Activated T-cell treated with anti-CD3 and anti-CD28 coated beads for 24 hours (primary cell): Measurements from ENCODE around the gene RAP2C.

Source experiments
- DNase-seq: peaks from one replicate; pipeline ENCODE4 v3.0.0-alpha.2; 2020; ENCODE audit warnings: low read depth

RAP2C gene

DNA sequence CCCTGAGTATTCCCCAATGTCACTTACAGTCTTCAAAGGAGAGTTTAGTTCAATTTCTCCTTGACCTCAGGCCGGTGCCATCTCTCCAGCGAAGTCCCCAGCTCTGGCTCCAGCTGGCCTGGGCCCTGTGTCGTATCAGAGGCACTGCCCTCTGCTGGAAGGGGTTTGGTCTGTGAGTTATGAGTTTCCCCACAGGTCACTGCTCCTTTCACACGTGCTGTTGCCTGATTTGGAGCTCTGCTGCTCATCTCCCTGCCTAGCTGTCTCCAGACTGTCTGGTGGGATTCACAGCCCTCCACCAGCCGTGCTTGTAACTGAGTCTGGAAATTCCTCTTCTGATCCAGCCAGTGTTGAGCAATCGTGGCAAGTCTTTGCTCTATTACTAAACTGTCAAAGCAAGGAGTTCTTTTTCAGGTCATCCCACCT lies at the start of gene RAP2C:
Gene RAP2C (minus strand): TSS at position 105 of the 426 bp plus-strand sequence. CDS start 2,179 bp downstream, outside the sequence.
- DNase-seq: peak; percentile 49

DNA sequence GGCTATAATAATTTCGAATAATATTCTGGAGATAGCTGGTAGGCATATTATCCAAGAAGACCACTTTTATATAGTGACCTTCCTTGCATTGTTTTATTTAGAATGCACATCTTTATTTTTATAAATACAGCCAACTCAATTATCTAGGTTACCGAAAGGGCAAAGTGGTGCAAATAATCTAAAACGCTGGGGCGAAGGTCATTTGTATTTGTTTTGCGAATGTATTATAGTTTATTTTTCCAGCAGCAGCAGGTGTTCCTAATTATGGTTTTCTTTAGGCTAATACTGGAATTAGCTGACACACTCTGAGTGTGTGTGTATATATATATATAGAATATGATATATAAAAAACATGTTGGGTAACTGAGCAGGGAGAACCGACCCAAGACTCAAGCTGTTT lies 48.1 kb upstream of the RAP2C start:
- no peak for DNase-seq

DNA sequence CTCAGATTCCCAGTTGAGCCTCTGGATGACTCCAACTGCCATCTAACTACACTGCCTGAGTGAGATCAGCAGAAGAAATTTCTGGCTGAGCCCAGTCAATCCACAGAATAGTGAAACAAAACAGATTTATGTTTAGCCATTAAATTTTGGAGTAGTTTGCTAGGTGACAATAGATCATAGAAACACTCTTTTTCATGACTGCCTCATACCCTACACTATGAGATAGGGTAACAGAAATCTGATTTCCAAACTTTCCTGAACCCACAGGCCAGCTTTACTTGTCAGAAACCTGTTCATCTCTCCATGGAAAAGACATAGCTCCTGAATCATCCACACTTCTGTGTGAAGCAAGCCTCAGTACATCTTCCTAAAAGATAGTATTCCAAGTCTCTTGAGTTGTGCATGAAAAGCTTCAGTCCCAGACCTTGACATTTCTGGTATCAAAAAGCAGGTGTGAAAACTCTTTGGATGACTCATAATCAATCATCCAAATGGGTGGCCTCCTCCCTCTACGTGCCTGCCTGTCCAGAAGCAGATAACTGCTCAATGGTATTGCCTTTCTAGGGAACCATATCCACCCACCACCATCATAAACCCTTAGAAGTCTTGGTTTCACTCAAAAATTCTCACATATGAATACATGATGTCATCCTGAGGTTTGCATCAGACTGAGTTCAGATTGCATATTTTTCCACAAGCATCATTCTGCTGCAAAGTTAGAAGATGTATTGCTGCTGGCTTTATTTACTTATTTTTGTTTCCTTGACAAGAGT lies 47.5 kb upstream of the RAP2C start:
- DNase-seq: no peak

DNA sequence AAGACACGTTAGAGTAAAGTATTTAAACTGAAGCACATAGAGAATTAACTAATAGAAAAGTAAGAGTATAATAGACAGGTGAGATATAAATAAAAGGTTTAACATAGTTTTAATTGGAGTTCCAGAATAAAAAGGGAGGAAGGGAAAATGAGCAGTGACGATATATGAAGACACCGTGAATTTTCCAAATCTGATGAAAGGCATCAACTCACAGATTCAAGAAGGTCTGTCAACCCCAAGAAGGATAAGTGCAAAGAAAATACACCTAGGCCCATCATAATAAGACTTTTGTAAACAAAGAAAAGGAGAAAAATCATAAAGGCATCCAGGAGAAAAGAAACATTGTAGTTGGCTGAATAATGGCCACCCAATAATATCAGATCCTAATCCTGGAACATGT lies 43.9 kb upstream of the RAP2C start:
- no peak for DNase-seq

DNA sequence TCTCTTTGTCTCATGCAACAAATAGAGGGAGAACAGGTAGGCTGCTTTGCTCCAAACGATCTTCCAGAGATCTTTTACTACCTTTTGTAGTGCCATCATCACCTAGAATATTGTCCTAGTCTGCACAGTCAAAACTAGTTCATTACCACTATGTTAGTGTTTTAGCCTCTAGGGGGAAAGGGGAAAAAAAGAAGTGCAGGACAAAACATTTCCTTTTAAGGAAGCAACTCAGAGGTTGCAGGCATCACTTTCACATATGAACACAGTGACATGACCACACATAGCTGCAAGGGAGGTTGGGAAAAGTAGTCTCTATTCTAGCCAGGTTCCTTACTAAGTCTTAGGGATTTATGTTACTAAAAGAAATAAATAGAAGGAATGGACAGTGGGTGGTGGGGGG lies 39.3 kb upstream of the RAP2C start:
- DNase-seq: no peak

DNA sequence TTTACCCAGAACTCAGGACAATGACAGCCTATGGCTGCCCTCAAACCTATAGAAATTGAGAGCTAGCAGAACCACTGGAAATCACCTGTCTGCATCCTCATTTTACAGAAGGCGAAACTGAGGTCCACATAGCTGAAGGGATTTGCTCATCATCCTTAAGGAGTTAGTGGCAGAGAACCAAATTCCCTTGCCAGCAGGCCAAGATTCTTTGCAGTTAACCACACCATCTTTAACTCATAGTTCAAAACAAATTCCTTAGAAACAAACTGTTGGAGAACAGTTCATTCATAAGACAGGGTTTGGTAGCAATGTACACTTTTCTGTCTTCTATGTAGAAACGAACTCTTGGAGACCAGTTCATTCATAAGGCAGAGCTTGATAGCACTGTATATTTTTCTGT lies 37.9 kb upstream of the RAP2C start:
- DNase-seq: no peak

DNA sequence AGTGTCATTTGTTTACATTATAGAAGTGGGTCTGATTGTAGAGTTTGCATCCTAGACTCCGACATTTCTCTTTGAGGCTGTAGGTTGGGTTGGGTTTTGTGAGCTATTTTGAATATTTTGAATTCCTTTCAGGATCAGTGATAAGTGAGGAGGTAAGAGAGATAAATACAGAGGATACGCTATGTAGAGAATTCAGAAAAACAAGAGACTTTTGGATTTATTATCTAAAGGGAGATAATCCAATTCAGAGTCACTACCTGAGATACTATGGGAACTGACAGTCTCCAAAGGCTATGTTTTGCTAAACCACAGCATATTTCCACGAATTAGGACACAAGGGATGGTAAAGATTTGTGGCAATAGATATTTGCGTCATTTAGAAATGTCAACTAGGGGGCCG lies 16.9 kb upstream of the RAP2C start:
- DNase-seq: no peak

DNA sequence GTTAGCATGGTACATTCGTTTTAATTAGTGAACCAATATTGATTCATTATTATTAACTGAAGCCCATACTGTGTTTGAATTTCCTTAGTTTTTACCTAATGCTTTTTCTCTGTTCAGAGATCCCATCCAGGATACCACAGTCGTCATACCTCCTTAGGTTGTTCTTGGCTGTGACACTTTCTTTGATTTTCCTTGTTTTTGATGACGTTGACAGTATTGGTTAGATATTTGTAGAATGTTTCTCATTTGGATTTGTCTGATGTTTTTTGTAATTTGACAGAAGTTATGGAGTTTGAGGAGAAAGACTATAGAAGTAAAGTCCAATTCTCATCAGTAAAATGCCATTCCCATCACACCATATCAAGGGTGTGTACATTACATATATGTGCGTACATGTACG lies 16.2 kb upstream of the RAP2C start:
- no peak for DNase-seq

DNA sequence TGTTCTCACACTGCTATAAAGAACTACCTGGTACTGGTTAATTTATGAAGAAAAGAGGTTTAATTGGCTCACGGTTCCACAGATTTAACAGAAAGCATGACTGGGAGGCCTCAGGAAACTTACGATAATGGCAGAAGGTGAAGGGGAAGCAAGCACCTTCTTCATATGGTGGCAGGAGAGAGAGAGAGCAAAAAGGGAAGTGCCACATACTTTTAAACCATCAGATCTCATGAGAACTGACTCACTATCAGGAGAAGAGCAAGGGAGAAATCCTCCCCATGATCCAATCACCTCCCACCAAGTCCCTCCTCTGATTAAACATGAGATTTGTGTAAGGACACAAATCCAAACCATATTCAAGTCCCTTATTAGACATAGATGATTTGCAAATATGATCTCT lies 12.3 kb upstream of the RAP2C start:
- DNase-seq: no peak

DNA sequence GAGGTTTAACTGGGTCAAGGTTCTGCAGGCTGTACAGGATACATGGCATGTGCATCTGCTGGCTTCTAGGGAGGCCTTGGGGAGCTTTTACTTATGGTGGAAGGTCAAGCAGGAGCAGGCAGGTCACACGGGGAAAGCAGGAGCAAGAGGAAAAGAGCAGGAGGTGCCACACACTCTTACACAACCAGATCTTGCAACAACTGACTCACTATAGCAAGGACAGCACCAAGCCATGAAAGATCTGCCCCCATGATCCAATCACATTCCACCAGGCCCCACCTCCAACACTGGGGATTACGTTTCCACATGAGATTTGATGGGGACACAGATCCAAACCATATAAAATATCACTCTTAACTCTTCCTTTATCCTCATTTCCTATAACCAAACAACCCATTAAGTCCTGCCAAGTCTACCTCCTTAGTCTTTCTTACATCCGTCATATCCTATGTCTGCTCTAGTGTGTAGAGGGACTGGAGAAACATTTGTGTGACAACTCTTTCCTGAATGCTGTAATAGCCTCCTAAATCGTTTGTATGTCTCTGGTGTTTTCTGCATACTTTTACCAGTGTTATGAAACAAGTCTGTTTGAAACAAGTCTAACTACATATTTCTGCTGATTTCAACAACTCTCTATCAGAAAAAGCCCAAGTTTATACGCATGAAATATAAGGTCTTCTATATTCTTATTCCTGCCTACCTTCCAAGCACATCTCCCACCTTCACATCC lies 8.3 kb upstream of the RAP2C start:
- DNase-seq: no peak

DNA sequence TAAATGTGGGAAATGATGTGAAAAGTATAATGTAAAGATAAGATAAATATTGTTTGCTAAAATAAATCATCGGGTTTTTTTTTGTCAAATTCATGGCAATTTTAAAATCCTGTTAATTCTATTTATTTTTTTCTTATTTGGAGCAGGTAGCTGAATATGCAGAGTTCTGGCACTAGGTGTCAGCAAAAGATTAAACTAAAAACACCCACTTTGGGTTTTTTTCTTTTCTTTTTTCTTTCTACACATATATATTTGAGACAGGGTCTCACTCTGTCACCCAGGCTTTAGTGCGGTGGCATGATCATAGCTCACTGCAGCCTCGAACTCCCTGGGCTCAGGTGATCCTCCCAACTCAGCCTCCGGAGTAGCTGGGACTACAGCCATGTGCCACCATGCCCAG lies 6.9 kb upstream of the RAP2C start:
- no peak for DNase-seq

DNA sequence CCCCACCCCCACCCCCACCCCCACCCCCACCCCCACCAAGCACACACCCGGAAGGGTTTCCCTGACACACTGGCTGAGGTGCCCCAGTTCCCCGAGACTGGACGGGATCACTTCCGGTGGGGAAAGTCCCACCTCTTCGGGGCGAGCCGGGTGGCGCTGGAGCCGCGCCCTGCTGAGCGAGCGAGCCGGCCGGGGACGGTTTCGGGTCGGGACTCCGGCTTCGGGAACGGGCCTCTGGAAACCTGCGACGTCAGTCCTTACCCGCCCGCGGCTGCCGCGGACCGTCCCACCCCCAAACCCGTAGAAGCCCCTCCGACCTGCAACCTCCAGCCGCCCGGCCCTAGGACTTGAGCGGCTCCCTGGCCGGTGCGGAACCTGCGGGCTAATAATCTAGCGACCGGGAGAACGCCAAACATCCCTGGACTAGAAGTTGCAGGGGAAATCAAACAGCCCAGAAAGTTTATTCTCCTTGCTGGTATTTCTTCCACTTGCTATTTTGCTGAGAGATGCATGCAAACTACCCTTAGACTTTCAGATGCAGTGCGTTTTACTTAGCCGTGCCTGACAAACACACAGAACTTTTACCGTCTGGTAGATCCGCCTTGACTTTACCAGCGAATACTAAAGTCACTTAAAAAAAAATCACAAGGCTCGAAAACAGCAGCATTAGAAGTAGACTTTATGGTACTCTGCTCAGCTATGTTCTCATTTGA lies 991 bp downstream of the RAP2C start:
- DNase-seq: peak; percentile 73

DNA sequence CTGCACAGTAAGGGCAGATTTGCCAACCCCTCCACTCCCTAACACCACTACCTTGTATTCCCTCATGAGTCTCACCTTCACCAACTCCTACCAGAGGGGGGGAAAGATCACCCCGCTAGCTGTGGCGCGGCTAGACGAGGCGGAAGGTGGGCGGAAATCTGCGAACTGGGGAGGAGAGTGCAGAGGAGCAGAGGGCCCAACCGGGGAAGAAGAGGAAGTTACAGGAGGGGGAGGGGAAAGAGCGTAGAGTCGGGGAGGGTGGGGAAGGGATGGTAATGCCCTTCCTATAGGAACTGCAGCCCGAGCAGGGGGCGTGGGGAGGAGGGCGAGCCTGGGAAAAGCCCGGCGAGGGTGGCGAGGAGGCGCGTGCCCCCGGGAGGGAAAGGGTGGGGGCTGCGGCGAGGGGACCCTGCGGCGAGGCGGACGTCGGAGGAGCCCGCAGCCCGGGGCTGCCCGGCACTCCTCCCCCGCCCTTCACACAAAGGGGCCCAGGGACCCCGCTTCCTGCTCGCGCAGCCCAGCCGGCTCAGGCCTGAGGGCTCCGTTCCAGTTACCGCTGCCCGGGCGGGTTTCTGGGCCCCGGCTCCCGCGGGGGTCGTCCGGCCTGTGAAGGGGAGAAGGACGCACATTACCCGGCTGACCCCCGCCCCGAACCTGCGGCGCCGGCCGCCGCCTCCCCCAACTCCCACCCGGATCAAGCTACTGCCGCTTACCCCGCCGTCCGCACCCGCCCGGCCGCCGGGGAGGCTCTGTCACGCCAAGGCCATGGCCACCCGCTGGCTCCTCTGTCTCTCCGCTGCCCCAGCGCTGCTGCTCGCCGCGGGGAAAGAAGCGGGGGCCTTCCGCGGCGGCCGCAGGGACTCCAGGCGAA lies 1.8 kb downstream of the RAP2C start:
- peak; percentile 61 for DNase-seq

DNA sequence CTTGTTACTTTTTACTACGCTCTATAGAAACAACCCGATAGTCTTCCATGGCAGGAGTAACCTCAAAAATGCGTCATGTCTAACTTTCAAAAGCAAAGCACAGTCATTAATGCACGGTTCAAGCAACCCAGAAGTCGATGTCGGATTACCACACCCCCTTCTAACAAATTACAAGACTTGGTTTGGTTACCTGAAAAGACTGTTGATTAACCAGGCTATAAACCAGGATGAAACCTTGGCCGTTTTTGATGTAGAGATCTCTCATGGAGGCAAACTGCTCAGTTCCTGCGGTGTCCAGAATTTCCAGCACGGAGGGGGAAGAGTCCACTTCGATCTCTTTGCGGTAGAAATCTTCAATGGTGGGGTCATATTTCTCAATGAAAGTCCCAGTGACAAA lies 2.4 kb downstream of the RAP2C start:
- no peak for DNase-seq

DNA sequence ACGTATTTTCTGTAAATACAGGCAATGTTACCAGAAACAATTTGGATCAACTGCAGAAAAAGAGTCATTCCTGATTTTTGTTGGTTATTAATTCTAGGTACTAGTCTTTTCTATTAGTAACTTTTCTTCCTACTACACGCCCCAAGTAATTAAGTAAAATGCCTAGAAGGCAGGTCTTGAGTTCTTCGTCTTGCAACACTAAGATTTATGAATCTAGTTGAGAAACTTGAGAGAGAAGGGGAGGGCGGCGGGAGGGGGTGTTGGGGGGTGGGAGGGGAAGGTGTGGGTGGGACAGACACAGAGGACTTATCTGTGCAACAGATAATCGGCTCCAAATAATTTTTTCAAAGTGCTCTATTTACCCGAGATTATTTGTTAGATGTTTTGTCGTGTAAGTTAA lies 3.0 kb downstream of the RAP2C start:
- DNase-seq: no peak

DNA sequence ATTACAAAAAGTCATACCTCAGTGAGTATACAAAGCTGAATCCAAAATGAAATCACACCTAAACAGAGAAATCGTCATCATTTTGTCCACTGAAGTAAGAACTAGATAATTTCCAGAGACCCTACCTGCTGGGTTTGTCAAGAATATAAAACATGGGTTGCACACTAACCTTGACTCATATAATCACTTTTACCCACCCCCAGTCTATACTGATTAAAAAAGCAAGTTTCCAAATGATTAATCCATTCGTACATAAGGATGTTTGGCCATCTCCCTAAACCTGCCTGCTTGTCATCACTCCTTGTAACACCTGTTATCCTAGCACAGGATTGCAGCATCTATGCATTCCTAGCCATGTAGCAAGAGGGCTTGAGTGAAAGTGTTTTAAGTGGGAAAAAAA lies 4.7 kb downstream of the RAP2C start:
- DNase-seq: no peak

DNA sequence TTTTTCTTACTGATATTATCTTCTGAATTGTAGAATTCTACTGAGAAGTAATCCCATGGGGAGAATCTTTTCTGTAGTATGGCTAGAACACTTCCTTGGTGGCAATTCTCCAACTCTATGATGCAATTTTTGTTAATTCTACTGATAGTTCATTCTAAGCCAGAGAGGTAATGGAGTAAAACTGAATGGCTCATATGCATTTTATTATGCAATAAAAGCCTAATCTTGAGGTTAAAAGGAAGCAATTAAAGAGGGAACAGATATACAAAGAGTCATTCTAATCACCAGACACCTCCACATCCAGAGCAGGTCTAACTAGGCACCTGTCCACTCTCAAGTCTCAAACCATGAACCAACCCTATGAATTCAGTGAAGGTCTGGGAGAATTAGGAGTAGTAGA lies 9.7 kb downstream of the RAP2C start:
- DNase-seq: no peak

DNA sequence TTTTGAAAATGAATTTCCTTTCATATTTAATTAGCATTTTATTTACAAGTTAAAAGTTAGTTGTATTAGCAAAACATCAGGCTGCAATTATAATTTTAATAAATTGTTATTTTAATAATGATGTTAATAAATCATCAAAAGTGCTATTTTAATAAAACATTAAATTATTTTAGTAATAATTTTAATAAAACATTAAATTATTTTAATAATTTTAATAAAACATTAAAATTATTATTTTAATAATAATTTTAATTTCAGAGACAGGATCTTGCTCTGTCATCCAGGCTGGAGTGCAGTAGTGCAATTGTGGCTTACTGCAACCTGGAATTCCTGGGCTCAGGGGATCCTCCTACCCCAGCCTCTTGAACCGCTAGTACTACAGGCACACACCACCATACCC lies 10.8 kb downstream of the RAP2C start:
- DNase-seq: no peak

DNA sequence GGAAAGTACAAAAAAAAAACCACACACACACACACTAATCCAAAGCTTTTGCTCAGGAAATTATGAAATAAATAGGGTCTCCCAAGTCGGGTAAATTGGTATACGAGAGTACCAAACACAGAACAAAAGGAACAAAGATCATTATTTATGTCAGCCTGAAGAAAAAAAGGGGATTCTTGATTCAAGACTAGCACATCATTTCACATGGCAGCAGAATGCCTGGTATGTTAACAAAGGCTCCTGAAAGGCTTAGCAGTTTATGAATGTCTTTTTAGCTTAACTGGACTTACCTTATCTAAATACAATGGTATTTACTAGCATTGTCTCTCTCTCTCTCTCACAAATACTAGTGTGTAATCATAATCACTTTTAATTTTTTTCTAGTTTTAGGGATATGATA lies 11.3 kb downstream of the RAP2C start:
- no peak for DNase-seq

DNA sequence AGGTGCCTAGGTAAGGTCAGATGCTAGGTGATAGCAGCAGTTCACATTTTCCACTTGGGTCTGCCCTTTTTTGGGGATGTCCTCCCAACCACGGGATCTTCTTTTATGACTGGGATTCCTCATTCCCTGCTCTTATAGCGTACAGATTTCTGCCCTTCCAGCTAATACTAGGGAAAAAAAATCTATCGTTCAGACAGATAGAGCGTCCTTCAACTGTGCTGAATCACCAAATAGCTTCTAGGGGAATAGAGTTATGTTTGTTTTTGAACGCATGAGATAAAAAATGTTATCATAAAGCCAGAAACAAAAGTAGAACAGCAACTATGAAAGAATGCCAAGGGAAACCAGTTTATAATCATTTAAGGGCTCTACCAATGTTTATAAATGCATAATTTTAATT lies 13.0 kb downstream of the RAP2C start:
- DNase-seq: no peak

DNA sequence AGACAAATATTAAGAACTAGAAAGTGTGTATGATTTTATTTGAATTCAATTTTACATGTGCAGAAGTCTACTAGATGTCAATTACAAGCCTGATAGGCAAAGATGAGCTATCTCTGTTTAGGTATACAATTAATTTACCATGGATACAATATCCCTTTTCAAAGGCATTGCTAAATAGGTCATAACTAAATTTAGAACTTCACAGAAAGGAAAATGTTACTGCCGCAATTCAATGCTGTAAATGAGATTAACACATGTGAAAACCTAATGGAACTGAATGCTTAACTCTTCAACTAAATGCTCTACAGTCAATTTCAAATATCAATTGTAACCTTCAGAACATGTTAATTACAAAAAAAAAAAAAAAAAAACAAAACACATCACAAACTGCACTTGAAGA lies 14.6 kb downstream of the RAP2C start:
- no peak for DNase-seq

DNA sequence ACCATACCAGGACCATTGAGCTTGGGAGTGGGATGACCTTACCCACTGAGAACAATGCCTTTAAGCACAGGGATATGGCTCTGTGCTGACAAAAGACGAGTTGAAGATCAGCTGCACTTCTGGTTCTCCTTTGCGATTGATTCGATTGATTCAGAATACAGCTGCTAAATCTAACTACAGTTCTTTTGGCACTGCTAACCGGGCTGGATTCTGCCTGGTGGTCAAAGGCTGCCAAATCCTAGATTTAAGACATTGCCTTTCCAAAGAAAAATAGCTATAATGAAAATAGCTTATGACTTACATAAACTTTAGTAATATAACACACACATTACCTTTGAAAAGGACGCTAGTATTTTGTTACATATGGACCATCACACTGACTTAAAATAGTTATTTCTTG lies 18.3 kb downstream of the RAP2C start:
- DNase-seq: no peak
